HL-60 (cell line): Measurements from ENCODE around the gene TMUB1.

ENCODE experiments used
- CTCF ChIP-seq: IDR thresholded peaks from one replicate; pipeline ENCODE4 v1.5.1; 2011; ENCODE audit warnings: low read length, control low read depth, inconsistent platforms; ENCODE audit not compliant: insufficient read depth
- GABPA ChIP-seq: IDR thresholded peaks from 2 replicates; pipeline ENCODE4 v1.6.1; 2012; ENCODE audit warnings: low read depth

- TF ChIP-seq CTCF = no peak
- no peak for TF ChIP-seq GABPA
Observed at GRCh38 chr7:151085691-151086620, 2.7 kb upstream of the TMUB1 start, which contains the start of gene AGAP3.
